Measurements from ENCODE around the gene HLA-DMB. TPM values are rescaled to one million over a fixed set of nuclear protein-coding genes. Genes with fewer than 3 reads are reported as not detected.

The HLA-DMB gene
- polyA plus RNA-seq, 1 of the 3 experiments (the other 2 are of a cell fraction), result not detected

DNA sequence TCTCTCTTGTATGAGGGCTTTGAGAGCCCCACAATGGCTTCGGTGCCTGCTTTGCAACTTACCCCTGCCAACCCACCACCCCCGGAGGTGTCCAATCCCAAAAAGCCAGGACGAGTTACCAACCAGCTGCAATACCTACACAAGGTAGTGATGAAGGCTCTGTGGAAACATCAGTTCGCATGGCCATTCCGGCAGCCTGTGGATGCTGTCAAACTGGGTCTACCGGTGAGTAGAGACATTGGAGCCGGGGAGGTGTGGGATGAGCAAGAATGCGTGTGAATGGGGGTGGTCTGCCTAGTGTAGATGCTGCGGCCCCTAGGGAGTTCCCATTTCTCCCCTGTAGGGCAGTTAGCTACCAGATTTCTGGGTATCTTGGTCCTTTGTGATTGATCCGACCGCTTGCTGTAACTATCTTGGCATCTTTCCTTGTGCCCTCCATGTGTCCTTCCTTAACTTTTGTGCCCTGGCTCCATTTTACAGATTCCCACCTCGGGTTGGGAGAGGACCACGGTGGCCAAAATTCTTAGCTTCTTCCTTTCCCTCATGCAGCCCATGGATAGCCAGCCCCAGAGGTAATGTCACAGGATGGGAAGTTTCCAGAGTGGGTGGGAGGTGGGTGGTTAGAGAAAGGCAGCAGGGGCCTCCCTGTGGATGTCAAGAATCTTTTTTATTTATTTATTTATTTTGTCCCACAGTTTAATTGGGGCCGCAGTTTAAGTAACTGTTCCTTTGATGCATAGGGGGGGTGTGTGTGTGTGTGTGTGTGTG, 33.9 kb upstream of the HLA-DMB start:
- DNase-seq, result no peak
- peaks cover 69 to 79% of the 10 kb centered on the region in 2 experiments for H3K36me3 ChIP-seq (replicated peaks in 1 of 2; ENCODE audit: control insufficient read depth in 1 of 2, insufficient read depth in 2 of 2, low read length in 1 of 2)
- H3K4me2 ChIP-seq, result peak overlapping the region; percentile 94
- peak overlapping the region; percentile 92 for H3K9ac ChIP-seq
- H3K4me1 ChIP-seq (ENCODE audit: control insufficient read depth in 1 of 2, insufficient read depth in 2 of 2, low read depth in 1 of 2, low read length in 1 of 2), result peaks cover 24 to 25% of the 10 kb centered on the region in 2 experiments
- H2AFZ ChIP-seq (ENCODE audit: low read depth), result no peak overlapping the region
- 4% methylated on average over 12 of the region's 14 CpGs for WGBS (ENCODE audit: low lambda C conversion rate)
- CTCF ChIA-PET, result interaction anchor here (0.9 to 16.2 kb wide), 9 partner anchors 9 to 274 kb away, joined by 3 to 391 read pairs (median 21); partner anchors contain the start of genes HLA-DMA and HLA-DMB
- peaks cover 84% of the 10 kb centered on the region for H3K79me2 ChIP-seq (ENCODE audit: insufficient read depth)
- TF ChIP-seq GATA2 (CRISPR knock-in tag; IDR thresholded peaks at IDR 0.05), result no peak
- TF ChIP-seq, protein P1, sequence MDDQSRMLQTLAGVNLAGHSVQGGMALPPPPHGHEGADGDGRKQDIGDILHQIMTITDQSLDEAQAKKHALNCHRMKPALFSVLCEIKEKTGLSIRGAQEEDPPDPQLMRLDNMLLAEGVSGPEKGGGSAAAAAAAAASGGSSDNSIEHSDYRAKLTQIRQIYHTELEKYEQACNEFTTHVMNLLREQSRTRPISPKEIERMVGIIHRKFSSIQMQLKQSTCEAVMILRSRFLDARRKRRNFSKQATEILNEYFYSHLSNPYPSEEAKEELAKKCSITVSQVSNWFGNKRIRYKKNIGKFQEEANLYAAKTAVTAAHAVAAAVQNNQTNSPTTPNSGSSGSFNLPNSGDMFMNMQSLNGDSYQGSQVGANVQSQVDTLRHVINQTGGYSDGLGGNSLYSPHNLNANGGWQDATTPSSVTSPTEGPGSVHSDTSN (IDR thresholded peaks at IDR 0.05), result no peak
- TF ChIP-seq, protein P2, sequence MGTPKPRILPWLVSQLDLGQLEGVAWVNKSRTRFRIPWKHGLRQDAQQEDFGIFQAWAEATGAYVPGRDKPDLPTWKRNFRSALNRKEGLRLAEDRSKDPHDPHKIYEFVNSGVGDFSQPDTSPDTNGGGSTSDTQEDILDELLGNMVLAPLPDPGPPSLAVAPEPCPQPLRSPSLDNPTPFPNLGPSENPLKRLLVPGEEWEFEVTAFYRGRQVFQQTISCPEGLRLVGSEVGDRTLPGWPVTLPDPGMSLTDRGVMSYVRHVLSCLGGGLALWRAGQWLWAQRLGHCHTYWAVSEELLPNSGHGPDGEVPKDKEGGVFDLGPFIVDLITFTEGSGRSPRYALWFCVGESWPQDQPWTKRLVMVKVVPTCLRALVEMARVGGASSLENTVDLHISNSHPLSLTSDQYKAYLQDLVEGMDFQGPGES (IDR thresholded peaks at IDR 0.05; ENCODE audit: low read depth, low read length), result no peak
- no peak for TF ChIP-seq RCOR1 (IDR thresholded peaks at IDR 0.05; ENCODE audit: low read length)
- TF ChIP-seq TCF12 (IDR thresholded peaks at IDR 0.05), result no peak
- TF ChIP-seq, protein P3, sequence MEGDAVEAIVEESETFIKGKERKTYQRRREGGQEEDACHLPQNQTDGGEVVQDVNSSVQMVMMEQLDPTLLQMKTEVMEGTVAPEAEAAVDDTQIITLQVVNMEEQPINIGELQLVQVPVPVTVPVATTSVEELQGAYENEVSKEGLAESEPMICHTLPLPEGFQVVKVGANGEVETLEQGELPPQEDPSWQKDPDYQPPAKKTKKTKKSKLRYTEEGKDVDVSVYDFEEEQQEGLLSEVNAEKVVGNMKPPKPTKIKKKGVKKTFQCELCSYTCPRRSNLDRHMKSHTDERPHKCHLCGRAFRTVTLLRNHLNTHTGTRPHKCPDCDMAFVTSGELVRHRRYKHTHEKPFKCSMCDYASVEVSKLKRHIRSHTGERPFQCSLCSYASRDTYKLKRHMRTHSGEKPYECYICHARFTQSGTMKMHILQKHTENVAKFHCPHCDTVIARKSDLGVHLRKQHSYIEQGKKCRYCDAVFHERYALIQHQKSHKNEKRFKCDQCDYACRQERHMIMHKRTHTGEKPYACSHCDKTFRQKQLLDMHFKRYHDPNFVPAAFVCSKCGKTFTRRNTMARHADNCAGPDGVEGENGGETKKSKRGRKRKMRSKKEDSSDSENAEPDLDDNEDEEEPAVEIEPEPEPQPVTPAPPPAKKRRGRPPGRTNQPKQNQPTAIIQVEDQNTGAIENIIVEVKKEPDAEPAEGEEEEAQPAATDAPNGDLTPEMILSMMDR (IDR thresholded peaks at IDR 0.05), result no peak
- TF ChIP-seq YY1 (IDR thresholded peaks at IDR 0.05; ENCODE audit: low read depth), result no peak
- no peak for TF ChIP-seq NRF1 (IDR thresholded peaks at IDR 0.05; ENCODE audit: low read depth, low read length)
- no peak for TF ChIP-seq MEF2A (IDR thresholded peaks at IDR 0.05; ENCODE audit: borderline replicate concordance, low read depth)
- TF ChIP-seq, protein P4, sequence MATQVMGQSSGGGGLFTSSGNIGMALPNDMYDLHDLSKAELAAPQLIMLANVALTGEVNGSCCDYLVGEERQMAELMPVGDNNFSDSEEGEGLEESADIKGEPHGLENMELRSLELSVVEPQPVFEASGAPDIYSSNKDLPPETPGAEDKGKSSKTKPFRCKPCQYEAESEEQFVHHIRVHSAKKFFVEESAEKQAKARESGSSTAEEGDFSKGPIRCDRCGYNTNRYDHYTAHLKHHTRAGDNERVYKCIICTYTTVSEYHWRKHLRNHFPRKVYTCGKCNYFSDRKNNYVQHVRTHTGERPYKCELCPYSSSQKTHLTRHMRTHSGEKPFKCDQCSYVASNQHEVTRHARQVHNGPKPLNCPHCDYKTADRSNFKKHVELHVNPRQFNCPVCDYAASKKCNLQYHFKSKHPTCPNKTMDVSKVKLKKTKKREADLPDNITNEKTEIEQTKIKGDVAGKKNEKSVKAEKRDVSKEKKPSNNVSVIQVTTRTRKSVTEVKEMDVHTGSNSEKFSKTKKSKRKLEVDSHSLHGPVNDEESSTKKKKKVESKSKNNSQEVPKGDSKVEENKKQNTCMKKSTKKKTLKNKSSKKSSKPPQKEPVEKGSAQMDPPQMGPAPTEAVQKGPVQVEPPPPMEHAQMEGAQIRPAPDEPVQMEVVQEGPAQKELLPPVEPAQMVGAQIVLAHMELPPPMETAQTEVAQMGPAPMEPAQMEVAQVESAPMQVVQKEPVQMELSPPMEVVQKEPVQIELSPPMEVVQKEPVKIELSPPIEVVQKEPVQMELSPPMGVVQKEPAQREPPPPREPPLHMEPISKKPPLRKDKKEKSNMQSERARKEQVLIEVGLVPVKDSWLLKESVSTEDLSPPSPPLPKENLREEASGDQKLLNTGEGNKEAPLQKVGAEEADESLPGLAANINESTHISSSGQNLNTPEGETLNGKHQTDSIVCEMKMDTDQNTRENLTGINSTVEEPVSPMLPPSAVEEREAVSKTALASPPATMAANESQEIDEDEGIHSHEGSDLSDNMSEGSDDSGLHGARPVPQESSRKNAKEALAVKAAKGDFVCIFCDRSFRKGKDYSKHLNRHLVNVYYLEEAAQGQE (IDR thresholded peaks at IDR 0.05; ENCODE audit: low read depth, low read length), result no peak
- peak; percentile 46; the same call in 1 of the 2 replicates for TF ChIP-seq POLR2AphosphoS5 (IDR thresholded peaks at IDR 0.05; ENCODE audit: low read depth, low read length)
- peak; percentile 9; the same call in 1 of the 2 replicates for TF ChIP-seq MXI1 (IDR thresholded peaks at IDR 0.05; ENCODE audit: low read depth, low read length)
- TF ChIP-seq SIN3A (IDR thresholded peaks at IDR 0.05; ENCODE audit: borderline replicate concordance, low read depth, low read length), result no peak
- peaks cover 73% of the 10 kb centered on the region for H3F3A ChIP-seq (replicated peaks; ENCODE audit: insufficient read depth)
- no peaks in the 10 kb centered on the region for H3K9me2 ChIP-seq
- H3K27me3 ChIP-seq (ENCODE audit: insufficient read depth), result no peaks in the 10 kb centered on the region
- H4K20me1 ChIP-seq (ENCODE audit: insufficient read depth), result peaks cover 77% of the 10 kb centered on the region
- POLR2A ChIA-PET, result interaction anchor here (1.2 to 3.8 kb wide), 2 partner anchors 8 to 80 kb away, joined by 6 to 50 read pairs; no protein-coding TSS in a partner anchor
- H3K27ac ChIP-seq (ENCODE audit: low read depth in 2 of 2, low read length in 1 of 2), result no peak overlapping the region; a peak in 1 of 4 replicates
- no peaks in the 10 kb centered on the region for H3K9me3 ChIP-seq
- peak overlapping the region; percentile 62 to 88 for H3K4me3 ChIP-seq (ENCODE audit: low read depth in 2 of 2, low read length in 1 of 2)

Data from SK-N-SH (cell line).